Measurements from ENCODE around the gene ARHGEF11. TPM values are rescaled to one million over a fixed set of nuclear protein-coding genes. Genes with fewer than 3 reads are reported as not detected.
A peak's percentile ranks its signal among the peaks of the same experiment; 100 is the strongest.

ARHGEF11 gene, protein sequence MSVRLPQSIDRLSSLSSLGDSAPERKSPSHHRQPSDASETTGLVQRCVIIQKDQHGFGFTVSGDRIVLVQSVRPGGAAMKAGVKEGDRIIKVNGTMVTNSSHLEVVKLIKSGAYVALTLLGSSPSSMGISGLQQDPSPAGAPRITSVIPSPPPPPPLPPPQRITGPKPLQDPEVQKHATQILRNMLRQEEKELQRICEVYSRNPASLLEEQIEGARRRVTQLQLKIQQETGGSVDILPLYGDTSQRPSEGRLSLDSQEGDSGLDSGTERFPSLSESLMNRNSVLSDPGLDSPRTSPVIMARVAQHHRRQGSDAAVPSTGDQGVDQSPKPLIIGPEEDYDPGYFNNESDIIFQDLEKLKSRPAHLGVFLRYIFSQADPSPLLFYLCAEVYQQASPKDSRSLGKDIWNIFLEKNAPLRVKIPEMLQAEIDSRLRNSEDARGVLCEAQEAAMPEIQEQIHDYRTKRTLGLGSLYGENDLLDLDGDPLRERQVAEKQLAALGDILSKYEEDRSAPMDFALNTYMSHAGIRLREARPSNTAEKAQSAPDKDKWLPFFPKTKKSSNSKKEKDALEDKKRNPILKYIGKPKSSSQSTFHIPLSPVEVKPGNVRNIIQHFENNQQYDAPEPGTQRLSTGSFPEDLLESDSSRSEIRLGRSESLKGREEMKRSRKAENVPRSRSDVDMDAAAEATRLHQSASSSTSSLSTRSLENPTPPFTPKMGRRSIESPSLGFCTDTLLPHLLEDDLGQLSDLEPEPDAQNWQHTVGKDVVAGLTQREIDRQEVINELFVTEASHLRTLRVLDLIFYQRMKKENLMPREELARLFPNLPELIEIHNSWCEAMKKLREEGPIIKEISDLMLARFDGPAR (N-terminal part only)
- total RNA-seq (28.7 TPM), polyA plus RNA-seq (23.8 TPM)

DNA sequence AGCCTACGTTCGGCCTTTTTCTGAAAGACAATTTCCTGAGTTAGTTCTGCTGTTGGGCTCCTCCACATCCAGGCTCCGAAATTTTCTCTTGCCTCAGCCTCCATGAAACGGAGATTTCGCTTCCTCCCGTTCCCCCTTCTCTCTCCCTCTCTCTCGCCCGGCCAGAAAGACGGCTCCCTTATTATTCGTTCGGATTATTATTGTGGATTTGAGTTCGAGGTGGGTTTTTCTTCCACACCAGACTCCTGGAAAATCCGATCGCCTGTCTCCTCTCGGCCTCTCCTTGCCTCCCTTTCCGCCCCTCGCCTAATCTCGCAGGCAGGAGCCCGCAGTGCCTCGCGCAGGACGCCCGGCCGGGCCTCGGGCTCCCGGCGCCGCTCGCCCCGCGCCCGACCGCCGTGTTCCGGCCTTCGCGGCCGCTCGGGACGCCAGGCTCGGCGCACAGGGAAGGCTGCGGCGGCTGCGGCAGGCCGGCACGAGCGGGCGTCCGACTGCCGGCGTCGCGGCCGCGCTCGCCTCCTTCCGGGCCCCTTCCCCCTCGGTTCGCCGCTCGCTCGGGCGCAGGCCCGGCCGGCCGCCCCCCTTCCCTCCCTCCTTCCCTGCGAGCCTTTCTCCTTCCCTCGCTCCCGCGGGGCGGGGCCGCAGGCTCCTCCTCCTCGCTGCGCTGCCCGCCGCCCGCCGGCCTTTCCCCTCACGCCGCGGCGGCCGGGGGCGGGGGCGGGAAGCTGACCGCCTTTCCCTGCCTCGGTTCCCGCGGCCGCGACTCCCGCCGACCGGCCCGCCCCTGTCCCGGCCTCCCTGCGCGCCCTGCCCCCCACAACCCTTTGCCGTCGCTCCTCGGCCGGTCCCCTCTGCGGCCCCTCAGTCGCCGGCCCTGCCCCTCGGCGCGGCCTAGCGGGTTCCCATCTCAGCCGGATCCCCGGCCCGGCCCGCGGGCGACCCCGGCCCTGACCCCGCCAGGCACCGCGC lies at the start of gene ARHGEF11:
Gene ARHGEF11 (minus strand): TSS at position 493 of the 969 bp plus-strand sequence. CDS start 1,412 bp downstream, outside the sequence.
- Histone ChIP-seq H3K4me1 (ENCODE audit: insufficient read depth) (no peaks in the 10 kb centered on the region), H3K27ac (ENCODE audit: low read depth) (peak within 1 kb of the TSS; percentile 88), H3K4me3 (ENCODE audit: low read depth, low read length) (peak within 1 kb of the TSS; percentile 75), H3K36me3 (ENCODE audit: insufficient read depth) (no peaks in the 10 kb centered on the region)
- WGBS: under 1% methylated on average over 119 of the region's 120 CpGs
- peak; percentile 69 for DNase-seq (ENCODE audit: extremely low spot score)

DNA sequence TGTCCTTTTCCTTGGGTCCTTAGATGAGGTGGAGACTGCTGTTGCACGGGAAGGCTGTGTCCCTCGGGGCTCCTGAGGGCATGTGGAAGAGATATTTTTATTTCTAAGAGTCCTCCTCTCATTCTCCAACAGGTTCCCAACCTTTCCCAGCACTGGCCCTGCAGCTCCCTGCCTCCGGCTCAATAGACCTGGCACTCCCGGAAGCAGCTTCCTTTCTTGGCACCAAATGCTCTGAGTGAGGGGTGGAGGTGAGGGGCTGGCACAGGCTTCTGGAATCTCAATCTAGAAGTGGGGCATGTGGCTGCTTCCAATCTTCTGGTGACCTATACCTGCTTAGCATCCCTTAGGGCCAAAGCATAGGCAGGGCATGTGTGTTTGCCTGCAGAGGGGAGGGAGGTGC lies 49.5 kb upstream of the ARHGEF11 start:
- H3K27ac ChIP-seq (ENCODE audit: low read depth): no peak overlapping the region
- 73% methylated on average over 4 of the region's 4 CpGs for WGBS
- DNase-seq (ENCODE audit: extremely low spot score): no peak

DNA sequence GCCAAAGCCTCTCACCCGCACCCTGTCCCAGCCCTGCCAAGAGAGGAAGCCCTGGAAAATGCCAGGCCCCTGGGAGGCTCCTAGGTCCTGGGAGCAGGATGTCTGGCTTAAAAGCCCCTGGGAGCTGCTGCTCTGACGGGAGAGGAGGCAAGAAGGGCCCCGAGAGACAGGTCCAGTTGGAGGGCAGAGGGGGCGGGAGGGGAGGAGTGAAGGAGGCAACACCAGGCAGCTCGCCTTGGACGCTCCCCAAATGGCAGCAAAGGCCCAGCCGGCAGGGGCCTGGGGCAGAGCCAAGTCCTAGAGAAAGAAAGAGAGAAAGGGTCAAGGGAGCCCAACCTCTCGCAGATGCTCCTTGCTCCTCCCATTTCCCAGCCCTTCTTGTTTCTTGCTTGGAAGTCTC lies 47.3 kb upstream of the ARHGEF11 start:
- no peak for DNase-seq (ENCODE audit: extremely low spot score)
- Histone ChIP-seq H3K27ac (ENCODE audit: low read depth) (no peak overlapping the region), H3K36me3 (ENCODE audit: insufficient read depth) (no peaks in the 10 kb centered on the region), H3K4me1 (ENCODE audit: insufficient read depth) (no peaks in the 10 kb centered on the region), H3K4me3 (ENCODE audit: low read depth, low read length) (no peak overlapping the region)
- 26% methylated on average over 8 of the region's 8 CpGs for WGBS

More for the DNA sequence above, 49.5 kb upstream of the ARHGEF11 start:
- Histone ChIP-seq H3K4me1 (ENCODE audit: insufficient read depth) (no peaks in the 10 kb centered on the region), H3K36me3 (ENCODE audit: insufficient read depth) (no peaks in the 10 kb centered on the region), H3K4me3 (ENCODE audit: low read depth, low read length) (no peak overlapping the region)

DNA sequence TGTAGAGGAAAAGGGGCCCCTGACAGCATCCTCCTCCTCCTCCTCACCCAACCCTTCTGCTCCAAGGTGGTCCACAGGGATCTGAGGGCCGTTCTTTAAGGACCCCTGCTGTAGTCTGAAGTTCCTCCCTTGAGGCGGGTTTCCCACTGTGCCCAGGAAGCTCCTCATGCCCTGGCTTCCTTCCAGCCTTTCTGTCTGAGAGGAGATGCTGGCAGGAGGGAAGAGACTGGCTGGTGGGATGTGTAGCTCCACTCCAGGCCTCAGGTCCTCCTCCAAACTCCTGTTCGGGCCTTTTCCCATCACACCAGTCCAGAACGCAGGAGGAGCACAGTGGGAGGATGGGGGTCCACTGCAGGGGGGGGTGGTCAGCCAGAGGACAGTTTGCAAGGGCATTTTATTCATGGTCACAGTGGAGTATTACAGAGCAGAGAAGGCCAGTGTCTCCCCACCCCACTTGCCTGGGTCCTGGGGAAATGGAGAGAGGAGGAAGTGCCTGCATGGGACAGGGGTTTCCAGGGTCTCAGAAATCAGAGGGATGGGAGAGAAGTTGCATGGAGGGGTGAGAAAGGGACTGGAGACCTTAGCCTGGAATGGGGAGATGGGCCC lies 46.2 kb upstream of the ARHGEF11 start:
- no peak overlapping the region for H3K27ac ChIP-seq (ENCODE audit: low read depth)
- no peak for DNase-seq (ENCODE audit: extremely low spot score)
- WGBS: 87% methylated on average over 4 of the region's 4 CpGs

DNA sequence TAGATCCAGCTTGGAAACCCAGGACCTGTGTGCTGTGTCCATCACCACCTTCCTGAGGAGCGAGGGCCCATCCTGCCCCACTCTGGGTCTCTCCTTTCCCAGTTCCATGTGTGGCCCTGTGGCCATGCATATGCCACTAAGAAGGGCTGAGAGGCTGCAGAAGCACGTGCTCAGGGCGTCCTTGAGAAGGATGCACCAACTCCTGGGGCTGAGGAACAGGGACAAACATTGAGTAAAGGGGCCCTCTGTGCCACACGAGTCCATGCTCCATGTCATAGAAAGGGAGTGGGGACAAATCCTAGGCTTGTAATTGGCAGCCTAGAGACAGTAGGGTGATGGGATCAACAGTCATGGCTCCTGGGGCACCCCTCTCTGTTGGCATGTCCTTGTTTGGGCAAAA lies 45.6 kb upstream of the ARHGEF11 start:
- no peak for DNase-seq (ENCODE audit: extremely low spot score)
- no peaks in the 10 kb centered on the region for H3K36me3 ChIP-seq (ENCODE audit: insufficient read depth)
- no peaks in the 10 kb centered on the region for H3K4me1 ChIP-seq (ENCODE audit: insufficient read depth)
- H3K27ac ChIP-seq (ENCODE audit: low read depth): no peak overlapping the region
- 96% methylated on average over 4 of the region's 4 CpGs for WGBS
- no peak overlapping the region for H3K4me3 ChIP-seq (ENCODE audit: low read depth, low read length)

More for the DNA sequence above, 46.2 kb upstream of the ARHGEF11 start:
- Histone ChIP-seq H3K36me3 (ENCODE audit: insufficient read depth) (no peaks in the 10 kb centered on the region), H3K4me1 (ENCODE audit: insufficient read depth) (no peaks in the 10 kb centered on the region), H3K4me3 (ENCODE audit: low read depth, low read length) (no peak overlapping the region)

DNA sequence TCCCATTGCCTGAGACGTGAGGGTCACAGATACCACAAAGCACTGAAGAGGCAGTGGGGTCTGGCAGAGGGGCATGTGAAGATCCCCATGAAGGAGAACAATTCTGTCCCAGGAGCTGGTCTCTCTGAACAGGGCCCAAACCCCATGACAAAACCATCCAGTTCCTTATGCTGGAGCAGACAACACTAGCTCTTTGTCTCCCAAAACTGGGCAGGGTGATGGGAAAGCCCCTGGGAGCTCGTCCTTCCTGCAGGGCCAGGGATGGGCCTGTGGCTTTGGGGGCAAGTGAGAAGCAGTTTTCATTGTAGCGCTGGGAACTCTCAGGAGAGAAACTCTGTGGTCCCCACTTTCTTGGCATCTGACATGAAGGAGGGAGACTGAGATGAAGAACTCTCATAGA lies 45.2 kb upstream of the ARHGEF11 start:
- 77% methylated on average over 3 of the region's 3 CpGs for WGBS
- Histone ChIP-seq H3K27ac (ENCODE audit: low read depth) (no peak overlapping the region), H3K4me1 (ENCODE audit: insufficient read depth) (no peaks in the 10 kb centered on the region), H3K36me3 (ENCODE audit: insufficient read depth) (no peaks in the 10 kb centered on the region), H3K4me3 (ENCODE audit: low read depth, low read length) (no peak overlapping the region)
- DNase-seq (ENCODE audit: extremely low spot score): no peak

DNA sequence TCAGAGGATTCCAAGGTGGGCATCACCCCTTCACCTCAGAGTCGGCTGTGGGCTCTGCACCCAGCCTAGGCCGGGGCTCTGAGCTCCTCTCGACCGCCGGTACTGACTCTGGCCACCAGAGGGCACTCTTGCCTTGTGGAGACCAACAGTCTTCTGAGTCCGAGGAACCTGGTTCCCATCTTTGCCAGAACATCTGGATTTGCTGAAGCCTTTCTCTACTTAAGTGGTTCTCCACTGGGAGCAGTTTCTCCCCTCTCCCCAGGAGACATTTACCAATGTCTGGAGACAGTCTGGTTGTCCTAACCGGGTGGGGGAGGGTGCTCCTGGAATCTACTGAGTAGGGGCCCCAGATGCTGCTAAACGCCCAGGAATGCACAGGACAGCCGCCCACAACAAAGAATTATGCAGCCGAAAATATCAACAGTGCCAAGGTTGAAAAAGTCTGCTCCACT lies 44.7 kb upstream of the ARHGEF11 start:
- H3K4me1 ChIP-seq (ENCODE audit: insufficient read depth): no peaks in the 10 kb centered on the region
- H3K4me3 ChIP-seq (ENCODE audit: low read depth, low read length): no peak overlapping the region
- DNase-seq (ENCODE audit: extremely low spot score): peak; percentile 76
- H3K27ac ChIP-seq (ENCODE audit: low read depth): no peak overlapping the region
- no peaks in the 10 kb centered on the region for H3K36me3 ChIP-seq (ENCODE audit: insufficient read depth)
- WGBS: 14% methylated on average over 10 of the region's 10 CpGs

DNA sequence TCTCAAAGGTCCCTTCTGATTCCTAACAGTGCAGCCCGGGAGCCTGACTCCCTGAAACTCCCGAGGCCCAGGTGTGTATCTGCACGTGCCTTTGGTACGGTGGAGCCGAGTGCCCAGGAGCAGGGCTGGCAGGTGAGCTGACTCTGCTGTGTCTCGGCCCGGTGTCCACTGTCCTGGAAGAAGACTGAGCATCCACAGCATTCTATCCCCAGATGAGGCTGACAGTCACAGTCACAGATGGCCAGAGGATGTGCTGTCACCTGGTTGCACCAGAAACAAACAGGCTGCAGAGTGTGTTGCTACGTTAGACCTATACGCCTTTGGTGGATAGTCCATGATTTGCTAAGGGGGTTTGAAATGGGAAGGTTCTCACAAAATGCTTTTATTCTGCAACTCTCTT lies 44.2 kb upstream of the ARHGEF11 start:
- no peak for DNase-seq (ENCODE audit: extremely low spot score)
- H3K4me1 ChIP-seq (ENCODE audit: insufficient read depth): no peaks in the 10 kb centered on the region
- 85% methylated on average over 9 of the region's 9 CpGs for WGBS
- H3K27ac ChIP-seq (ENCODE audit: low read depth): no peak overlapping the region
- no peak overlapping the region for H3K4me3 ChIP-seq (ENCODE audit: low read depth, low read length)
- H3K36me3 ChIP-seq (ENCODE audit: insufficient read depth): no peaks in the 10 kb centered on the region

DNA sequence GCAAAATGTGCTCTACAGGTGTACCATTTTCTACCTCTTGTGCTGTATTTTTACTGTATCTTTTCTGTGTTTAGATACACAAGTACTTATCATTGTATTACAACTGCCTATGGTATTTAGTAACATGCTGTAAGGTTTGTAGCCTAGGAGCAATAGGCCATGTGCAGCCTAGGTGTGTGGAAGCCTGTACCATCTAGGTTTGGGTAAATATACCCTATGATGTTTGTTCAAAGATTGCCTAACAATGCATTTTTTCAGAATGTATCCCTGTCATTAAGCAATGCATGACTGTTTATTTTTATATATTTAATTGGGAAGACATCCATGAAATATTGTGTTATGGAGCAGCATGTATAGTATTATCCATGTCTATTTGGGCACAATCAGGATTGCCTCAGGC lies 43.1 kb upstream of the ARHGEF11 start:
- H3K4me3 ChIP-seq (ENCODE audit: low read depth, low read length): no peak overlapping the region
- DNase-seq (ENCODE audit: extremely low spot score): no peak
- no peaks in the 10 kb centered on the region for H3K4me1 ChIP-seq (ENCODE audit: insufficient read depth)
- H3K36me3 ChIP-seq (ENCODE audit: insufficient read depth): no peaks in the 10 kb centered on the region
- no peak overlapping the region for H3K27ac ChIP-seq (ENCODE audit: low read depth)

DNA sequence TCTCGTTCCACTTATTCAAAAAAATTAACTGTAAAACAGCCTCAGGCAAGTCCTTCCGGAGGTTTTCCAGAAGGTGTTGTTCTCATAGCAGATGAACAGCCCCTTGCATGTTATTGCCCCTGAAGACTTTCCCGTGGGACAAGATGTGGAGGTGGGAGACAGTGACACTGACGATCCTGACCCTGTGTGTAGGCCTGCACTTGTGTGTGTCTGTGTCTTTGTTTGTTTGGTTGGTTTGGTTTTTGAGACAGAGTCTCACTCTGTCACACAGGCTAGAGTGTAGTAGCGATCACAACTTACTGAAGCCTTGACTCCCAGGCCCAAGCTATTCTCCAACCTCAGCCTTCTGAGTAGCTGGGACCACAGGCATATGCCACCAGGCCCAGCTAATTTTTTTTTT lies 41.5 kb upstream of the ARHGEF11 start:
- Histone ChIP-seq H3K4me1 (ENCODE audit: insufficient read depth) (no peaks in the 10 kb centered on the region), H3K4me3 (ENCODE audit: low read depth, low read length) (no peak overlapping the region), H3K36me3 (ENCODE audit: insufficient read depth) (no peaks in the 10 kb centered on the region), H3K27ac (ENCODE audit: low read depth) (no peak overlapping the region)
- no peak for DNase-seq (ENCODE audit: extremely low spot score)
- WGBS: 87% methylated on average over 5 of the region's 5 CpGs

DNA sequence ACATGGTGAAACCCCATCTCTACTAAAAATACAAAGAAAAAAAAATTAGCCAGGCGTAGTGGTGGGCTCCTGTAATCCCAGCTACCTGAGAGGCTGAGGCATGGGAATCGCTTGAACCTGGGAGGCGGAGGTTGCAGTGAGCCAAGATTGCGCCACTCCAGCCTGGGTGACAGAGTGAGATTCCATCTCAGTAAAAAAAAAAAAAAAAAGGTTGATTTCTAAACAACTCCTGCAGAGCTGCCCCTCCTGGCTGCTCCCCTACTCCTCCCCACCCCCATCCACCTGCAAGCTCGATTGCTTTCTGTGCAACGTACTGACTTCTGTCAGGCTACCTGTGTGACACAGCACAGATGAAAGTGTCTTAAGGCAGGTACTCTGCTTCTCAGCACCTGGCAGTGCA lies 40.8 kb upstream of the ARHGEF11 start:
- DNase-seq (ENCODE audit: extremely low spot score): no peak

DNA sequence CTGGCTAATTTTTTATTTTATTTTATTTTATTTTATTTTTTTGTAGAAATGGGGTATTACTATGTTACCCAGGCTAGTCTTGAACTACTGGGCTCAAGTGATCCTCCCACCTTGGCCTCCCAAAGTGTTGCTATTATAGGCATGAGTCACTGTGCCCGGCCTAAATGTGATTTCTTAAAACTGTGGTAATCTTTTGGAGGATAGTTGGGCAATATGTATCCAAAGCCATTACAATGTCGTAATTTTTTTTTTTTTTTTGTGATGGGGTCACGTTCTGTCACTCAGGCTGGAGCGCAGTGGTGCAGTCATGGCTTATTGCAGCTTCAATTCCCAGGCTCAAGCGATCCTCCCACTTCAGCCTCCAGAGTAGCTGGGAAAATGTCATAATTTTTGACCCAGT lies 39.9 kb upstream of the ARHGEF11 start:
- Histone ChIP-seq H3K4me1 (ENCODE audit: insufficient read depth) (no peaks in the 10 kb centered on the region), H3K4me3 (ENCODE audit: low read depth, low read length) (no peak overlapping the region), H3K36me3 (ENCODE audit: insufficient read depth) (no peaks in the 10 kb centered on the region), H3K27ac (ENCODE audit: low read depth) (no peak overlapping the region)
- DNase-seq (ENCODE audit: extremely low spot score): no peak
- 87% methylated on average over 5 of the region's 5 CpGs for WGBS

More for the DNA sequence above, 40.8 kb upstream of the ARHGEF11 start:
- Histone ChIP-seq H3K27ac (ENCODE audit: low read depth) (no peak overlapping the region), H3K4me3 (ENCODE audit: low read depth, low read length) (no peak overlapping the region), H3K36me3 (ENCODE audit: insufficient read depth) (no peaks in the 10 kb centered on the region), H3K4me1 (ENCODE audit: insufficient read depth) (no peaks in the 10 kb centered on the region)
- 68% methylated on average over 6 of the region's 6 CpGs for WGBS

DNA sequence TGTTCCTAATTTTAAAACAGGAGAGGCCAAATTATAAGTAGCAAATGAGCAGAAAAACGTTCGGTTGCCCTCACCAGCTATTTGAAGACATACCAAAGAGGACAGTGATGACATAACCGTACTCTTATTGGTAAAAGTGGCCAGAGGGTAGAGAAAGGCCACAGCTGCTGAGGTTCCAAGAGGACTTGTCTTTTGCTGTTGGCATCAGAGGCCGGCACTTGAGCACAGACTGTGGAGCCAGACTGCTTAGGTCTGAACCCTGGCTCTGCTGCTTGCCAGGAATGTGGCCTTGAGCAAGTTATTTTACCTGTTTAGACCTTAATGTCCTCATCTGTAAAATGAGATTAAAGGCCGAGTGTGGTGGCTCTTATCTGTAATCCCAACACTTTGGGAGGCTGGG lies 39.2 kb upstream of the ARHGEF11 start:
- DNase-seq (ENCODE audit: extremely low spot score): no peak
- H3K4me1 ChIP-seq (ENCODE audit: insufficient read depth): no peaks in the 10 kb centered on the region
- H3K36me3 ChIP-seq (ENCODE audit: insufficient read depth): no peaks in the 10 kb centered on the region
- WGBS: 81% methylated on average over 5 of the region's 5 CpGs
- no peak overlapping the region for H3K4me3 ChIP-seq (ENCODE audit: low read depth, low read length)
- H3K27ac ChIP-seq (ENCODE audit: low read depth): no peak overlapping the region

Data from urinary bladder (tissue), 4 donors.